Measurements from ENCODE around the gene RAD51B.
A peak's percentile ranks its signal among the peaks of the same experiment; 100 is the strongest.

Gene RAD51B

GRCh38 chr14:68530443-68530842 is 710.9 kb downstream of the RAD51B start:
- DNase-seq: no peak
- no peaks in the 10 kb centered on the region for H3K36me3 ChIP-seq (replicated peaks)
- no peaks in the 10 kb centered on the region for H3K27me3 ChIP-seq (replicated peaks)
- H3K27ac ChIP-seq: no peak overlapping the region
- no peak for TF ChIP-seq CTCF (IDR thresholded peaks at IDR 0.05; ENCODE audit: low read depth, low read length, missing control alignments)
- in situ Hi-C loops (cut with HindIII; ENCODE audit: low pct_ligation_motif_present, low sequenced_read_pairs): no loop called here
- no peak overlapping the region for H3K4me3 ChIP-seq (ENCODE audit: low read depth, low read length)

GRCh38 chr14:68532496-68532895 is 712.9 kb downstream of the RAD51B start:
- no peak for TF ChIP-seq CTCF (IDR thresholded peaks at IDR 0.05; ENCODE audit: low read depth, low read length, missing control alignments)
- H3K4me3 ChIP-seq (ENCODE audit: low read depth, low read length): no peak overlapping the region
- H3K27me3 ChIP-seq (replicated peaks): no peaks in the 10 kb centered on the region
- DNase-seq: no peak
- H3K27ac ChIP-seq: no peak overlapping the region
- in situ Hi-C loops (cut with HindIII; ENCODE audit: low pct_ligation_motif_present, low sequenced_read_pairs): no loop called here
- no peaks in the 10 kb centered on the region for H3K36me3 ChIP-seq (replicated peaks)

GRCh38 chr14:68534276-68534675 is 714.7 kb downstream of the RAD51B start:
- DNase-seq: no peak
- in situ Hi-C loops (cut with HindIII; ENCODE audit: low pct_ligation_motif_present, low sequenced_read_pairs): no loop called here

GRCh38 chr14:68535404-68536017 is 715.9 kb downstream of the RAD51B start:
- in situ Hi-C loops (cut with HindIII; ENCODE audit: low pct_ligation_motif_present, low sequenced_read_pairs): no loop called here
- no peaks in the 10 kb centered on the region for H3K36me3 ChIP-seq (replicated peaks)
- TF ChIP-seq CTCF (IDR thresholded peaks at IDR 0.05; ENCODE audit: low read depth, low read length, missing control alignments): no peak
- H3K4me3 ChIP-seq (ENCODE audit: low read depth, low read length): no peak overlapping the region
- DNase-seq: peak; percentile 70
- no peaks in the 10 kb centered on the region for H3K27me3 ChIP-seq (replicated peaks)
- no peak overlapping the region for H3K27ac ChIP-seq

More at GRCh38 chr14:68534276-68534675, 714.7 kb downstream of the RAD51B start:
- H3K4me3 ChIP-seq (ENCODE audit: low read depth, low read length): no peak overlapping the region
- H3K27ac ChIP-seq: no peak overlapping the region
- no peaks in the 10 kb centered on the region for H3K27me3 ChIP-seq (replicated peaks)
- no peak for TF ChIP-seq CTCF (IDR thresholded peaks at IDR 0.05; ENCODE audit: low read depth, low read length, missing control alignments)
- H3K36me3 ChIP-seq (replicated peaks): no peaks in the 10 kb centered on the region

GRCh38 chr14:68536018-68536410 is 716.4 kb downstream of the RAD51B start:
- TF ChIP-seq CTCF (IDR thresholded peaks at IDR 0.05; ENCODE audit: low read depth, low read length, missing control alignments): no peak
- Histone ChIP-seq H3K27me3 (replicated peaks) (no peaks in the 10 kb centered on the region), H3K36me3 (replicated peaks) (no peaks in the 10 kb centered on the region), H3K4me3 (ENCODE audit: low read depth, low read length) (no peak overlapping the region), H3K27ac (no peak overlapping the region)
- in situ Hi-C loops (cut with HindIII; ENCODE audit: low pct_ligation_motif_present, low sequenced_read_pairs): no loop called here
- no peak for DNase-seq

GRCh38 chr14:68538639-68539038 is 719.1 kb downstream of the RAD51B start:
- Histone ChIP-seq H3K4me3 (ENCODE audit: low read depth, low read length) (no peak overlapping the region), H3K27me3 (replicated peaks) (no peaks in the 10 kb centered on the region), H3K36me3 (replicated peaks) (no peaks in the 10 kb centered on the region), H3K27ac (no peak overlapping the region)
- no peak for DNase-seq
- in situ Hi-C loops (cut with HindIII; ENCODE audit: low pct_ligation_motif_present, low sequenced_read_pairs): no loop called here
- TF ChIP-seq CTCF (IDR thresholded peaks at IDR 0.05; ENCODE audit: low read depth, low read length, missing control alignments): no peak
